NOMO-1 treated with DMSO at 0.1 percent for 48 hours (cell line): ENCODE measurements around the gene SLC35A3.
"Not testable (repeated sequence)": the region's sequence is repeated elsewhere in the genome, so short reads cannot be mapped to it uniquely, and the experiment has no call there.

Experiments
- DNase-seq: peaks from one replicate; lab custom pipeline; 2025; ENCODE audit not compliant: unreplicated experiment; lab: John Stamatoyannopoulos, UW

SLC35A3 gene

DNA sequence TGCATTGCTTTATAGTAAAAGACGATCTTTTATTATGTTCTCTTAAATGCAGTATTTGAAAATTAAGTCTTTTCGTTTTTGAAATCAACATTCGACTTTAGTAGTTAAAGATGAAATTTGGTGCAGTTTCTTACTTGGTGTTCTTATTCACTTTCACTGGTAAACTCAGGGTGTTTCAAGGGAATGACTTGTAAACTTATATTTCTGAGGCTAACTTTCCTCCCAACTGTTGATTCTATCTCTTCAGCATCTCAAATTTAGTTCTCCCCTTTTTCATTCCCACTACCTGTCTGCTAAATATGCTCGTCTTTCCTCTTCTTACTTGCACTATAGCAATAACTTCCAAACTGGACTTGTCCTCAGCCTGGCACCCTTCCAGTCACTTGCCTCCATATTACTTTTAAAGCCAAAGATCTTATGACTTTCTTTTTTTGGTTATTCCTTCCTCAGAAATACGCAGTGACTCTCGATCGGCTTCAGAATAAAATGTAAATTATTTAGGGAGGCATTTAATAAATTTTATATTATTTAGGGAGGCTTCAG, 988 bp downstream of the SLC35A3 start:
- no peak for DNase-seq

GRCh38 chr1:99972066-99972465, 2.3 kb downstream of the SLC35A3 start:
- not testable (repeated sequence) for DNase-seq

DNA sequence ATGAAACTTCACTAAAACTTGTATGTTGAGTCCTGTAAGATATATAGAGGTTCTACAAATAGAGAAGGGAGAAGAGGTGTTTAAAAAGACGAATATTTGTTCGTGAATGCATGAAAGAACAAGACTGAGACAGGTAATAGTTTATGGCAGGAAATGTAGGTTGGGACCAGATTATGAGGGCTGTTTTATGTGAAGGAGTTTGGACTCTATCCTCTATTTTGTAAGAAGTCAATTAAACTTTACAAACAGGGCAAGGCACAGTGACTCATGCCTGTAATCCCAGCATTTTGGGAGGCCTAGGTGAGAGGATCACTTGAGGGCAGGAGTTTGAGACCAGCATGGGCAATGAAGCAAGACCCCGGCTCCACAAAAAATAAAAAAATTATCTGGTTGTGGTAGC, 5.7 kb downstream of the SLC35A3 start:
- no peak for DNase-seq

GRCh38 chr1:99977326-99977725, 7.5 kb downstream of the SLC35A3 start:
- not testable (repeated sequence) for DNase-seq

DNA sequence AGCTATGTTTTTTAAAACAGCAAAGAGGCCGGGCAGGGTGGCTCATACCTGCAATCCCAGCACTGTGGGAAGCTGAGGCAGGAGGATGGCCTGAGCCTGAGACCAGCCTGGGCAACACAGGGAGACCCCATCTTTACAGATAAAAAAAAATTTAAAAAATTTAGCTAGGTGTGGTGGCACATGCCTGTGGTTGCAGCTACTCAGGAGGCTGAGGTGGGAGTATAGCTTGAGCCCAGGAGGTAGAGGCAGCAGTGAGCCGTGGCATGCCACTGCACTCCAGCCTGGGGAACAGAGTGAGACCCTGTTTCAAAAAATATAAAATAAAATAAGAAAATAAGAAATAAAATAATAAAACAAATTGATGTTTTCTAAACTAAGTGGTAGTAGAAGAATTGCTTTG, 8.4 kb downstream of the SLC35A3 start:
- no peak for DNase-seq

DNA sequence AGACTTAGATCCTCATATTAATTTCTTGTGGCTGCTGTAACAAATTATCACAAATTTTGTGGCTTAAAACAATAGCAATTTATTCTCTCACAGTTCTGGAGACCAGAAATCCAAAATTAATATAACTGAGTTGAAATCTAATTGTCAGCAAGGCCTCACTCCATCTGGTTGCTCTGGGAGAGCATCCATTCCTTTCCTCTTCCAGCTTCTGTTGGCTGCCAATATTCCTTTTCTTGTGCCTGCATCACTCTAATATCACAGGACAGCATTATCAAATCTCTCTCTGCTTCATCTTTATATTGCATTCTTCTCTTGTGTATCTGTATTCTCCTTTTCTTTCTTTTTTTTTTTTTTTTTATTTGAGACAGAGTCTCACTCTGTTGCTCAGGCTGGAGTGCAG, 9.3 kb downstream of the SLC35A3 start:
- no peak for DNase-seq

- DNase-seq: no peak
Observed at GRCh38 chr1:99980928-99981327, 11.1 kb downstream of the SLC35A3 start.

GRCh38 chr1:99986656-99987225, 16.9 kb downstream of the SLC35A3 start:
- no peak for DNase-seq

DNA sequence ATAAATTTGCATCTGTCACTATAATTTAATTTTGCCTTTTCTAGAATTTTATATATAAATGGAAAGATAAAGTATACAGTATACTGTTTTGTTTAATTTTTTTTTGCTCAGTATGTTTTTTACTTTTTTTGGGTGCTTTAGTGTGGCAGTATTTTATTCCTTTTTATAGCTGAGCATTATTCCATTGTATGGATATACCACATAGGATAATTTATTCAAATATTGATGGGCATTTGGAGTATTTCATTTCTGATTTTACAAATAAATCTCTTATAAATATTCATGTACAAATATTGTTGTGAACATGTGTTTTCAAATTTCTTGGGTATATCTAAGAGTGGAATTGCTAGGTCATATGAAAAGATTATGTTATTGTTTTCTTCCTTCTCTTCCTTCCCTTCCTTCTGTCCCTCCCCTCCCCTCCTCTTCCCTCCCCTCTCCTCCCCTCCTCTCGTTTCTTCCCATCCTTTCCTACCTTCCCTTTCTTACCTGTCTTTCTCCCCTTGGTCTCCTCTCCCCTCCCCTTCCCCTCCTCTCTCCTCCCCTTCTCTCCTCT, 18.5 kb downstream of the SLC35A3 start:
- DNase-seq: no peak

- no peak for DNase-seq
Observed at GRCh38 chr1:99992044-99992722, 22.4 kb downstream of the SLC35A3 start.

GRCh38 chr1:99992760-99993467, 23.1 kb downstream of the SLC35A3 start:
- no peak for DNase-seq

DNA sequence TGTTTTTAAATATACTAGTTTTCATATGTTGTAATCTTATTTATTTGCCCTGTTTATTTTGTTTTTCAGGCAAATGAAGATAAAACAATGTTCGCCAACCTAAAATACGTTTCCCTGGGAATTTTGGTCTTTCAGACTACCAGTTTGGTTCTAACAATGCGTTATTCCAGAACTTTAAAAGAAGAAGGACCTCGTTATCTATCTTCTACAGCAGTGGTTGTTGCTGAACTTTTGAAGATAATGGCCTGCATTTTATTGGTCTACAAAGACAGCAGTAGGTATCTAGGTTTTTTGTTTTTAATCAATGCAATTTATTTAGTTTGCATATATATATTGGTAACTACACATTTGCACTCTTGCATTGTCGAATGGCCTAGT, 23.7 kb downstream of the SLC35A3 start:
- DNase-seq: no peak

- no peak for DNase-seq
Observed at GRCh38 chr1:99994496-99994895, 24.7 kb downstream of the SLC35A3 start.

DNA sequence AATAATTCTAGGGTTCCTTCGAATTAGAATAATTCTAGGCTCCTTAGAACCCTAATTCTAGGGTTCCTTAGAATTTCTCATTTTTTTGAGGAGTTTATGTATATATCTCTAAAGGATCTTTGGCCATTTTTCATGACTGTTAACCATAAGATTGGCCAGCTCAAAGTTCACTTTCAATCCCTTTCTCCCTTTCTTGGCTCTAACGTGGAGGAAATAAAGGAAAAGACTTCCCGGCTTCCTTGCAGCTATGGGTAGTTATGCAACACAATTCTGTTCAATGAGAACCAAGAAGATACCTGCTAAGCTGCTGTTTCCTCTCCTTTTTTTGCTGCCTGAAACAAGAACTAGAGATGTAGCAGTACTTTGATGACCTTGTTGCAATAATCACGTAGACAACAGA, 27.2 kb downstream of the SLC35A3 start:
- DNase-seq: no peak

GRCh38 chr1:100001462-100001861, 31.7 kb downstream of the SLC35A3 start:
- no peak for DNase-seq

DNA sequence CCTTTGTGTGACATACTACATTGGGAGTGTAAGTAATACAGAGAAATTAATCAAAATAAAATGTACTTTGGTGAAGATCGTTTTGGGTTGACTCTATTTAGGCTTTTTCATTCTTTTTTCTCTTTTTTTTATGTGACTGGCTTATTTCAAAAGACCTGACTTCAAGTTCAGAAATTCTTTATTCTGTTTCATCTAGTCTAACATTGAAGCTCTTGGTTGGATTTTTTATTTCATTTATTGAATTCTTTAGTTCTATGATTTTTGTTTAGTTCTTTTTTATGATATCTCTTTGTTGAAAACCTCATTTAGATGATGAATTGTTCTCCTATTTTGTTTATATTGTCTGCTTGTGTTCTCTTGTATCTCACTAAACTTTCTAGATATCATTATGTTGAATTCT, 35.6 kb downstream of the SLC35A3 start:
- no peak for DNase-seq

GRCh38 chr1:100006688-100007087, 36.9 kb downstream of the SLC35A3 start:
- DNase-seq: no peak

DNA sequence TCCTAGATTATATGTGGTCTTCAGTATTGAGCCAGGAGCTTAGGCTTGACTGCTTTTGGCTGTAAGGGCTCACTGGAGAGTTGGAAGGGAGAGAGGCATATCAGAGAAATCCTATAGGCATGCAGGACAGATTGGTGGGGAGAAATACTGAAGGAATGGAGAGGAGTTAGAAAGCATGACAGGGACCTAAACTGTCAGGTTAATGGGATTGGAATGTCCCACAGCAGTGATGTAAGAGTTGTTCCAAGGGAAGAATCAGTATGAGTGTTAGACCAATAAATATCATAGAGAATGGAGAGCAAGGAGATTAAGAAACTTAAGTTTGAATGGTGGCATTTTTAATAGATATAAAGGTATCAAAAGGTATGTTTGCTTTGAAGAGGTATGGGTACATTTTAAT, 39.7 kb downstream of the SLC35A3 start:
- no peak for DNase-seq

DNA sequence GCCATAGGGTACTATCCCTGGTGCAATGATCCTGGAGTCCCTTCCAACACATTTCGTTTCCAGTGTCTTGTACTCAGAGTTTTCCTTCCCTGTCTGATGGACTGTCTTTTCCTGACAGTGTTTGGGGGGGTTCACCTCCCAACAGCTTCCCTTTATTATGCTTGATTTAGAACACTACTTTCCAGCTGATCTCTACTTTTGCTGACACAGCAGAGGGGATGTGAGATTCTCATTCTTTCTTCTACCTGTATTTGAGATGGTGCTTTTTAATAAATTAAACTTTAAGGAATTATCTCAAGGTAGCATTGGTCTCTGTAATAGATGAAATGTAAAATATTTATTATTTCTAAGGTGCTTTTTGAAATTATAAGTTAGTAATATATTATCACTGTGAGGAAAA, 41.0 kb downstream of the SLC35A3 start:
- DNase-seq: no peak

DNA sequence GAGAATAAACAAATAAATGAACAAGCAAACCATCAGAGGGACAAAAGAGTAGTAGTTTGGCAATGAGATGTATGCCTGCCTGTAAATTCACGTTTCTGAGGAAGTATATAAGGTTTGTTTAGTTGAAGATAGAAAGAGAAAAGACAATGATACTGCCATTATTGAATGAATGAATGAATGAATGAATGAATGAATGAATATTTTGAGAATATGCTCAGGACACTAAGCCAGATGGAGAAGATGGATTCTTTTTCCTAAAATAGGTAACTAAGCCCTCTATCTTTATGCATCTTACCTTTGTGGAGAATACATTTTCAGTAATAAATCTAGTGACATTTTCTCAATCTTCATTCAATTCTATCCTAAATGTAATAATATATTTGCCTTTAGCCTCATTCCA, 49.4 kb downstream of the SLC35A3 start:
- DNase-seq: no peak

DNA sequence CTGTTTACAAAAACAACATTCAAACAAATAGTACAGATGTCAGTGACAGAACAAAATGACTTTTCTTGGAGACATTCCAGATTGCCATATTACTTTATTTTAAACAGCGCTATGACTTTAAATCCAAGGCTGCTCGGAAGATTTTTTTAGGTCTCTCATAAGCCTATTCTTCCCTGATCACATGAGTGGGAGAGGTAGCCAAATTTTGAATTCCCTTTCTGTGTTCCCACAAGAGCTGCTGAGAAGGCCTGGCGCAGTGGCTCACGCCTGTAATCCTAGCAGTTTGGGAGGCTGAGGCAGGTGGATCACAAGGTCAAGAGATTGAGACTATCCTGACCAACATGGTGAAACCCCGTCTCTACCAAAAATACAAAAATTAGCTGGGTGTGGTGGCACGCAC, 53.7 kb downstream of the SLC35A3 start:
- no peak for DNase-seq

GRCh38 chr1:100027212-100027611, 57.4 kb downstream of the SLC35A3 start:
- DNase-seq: no peak
